HepG2 (cell line): Measurements from ENCODE around the gene TSNAXIP1. TPM values are rescaled to one million over a fixed set of nuclear protein-coding genes. Genes with fewer than 3 reads are reported as not detected.

Source experiments
- AGO2 ChIP-seq: fragments of 200-400 bp; formaldehyde crosslinking; optimal IDR thresholded peaks from 2 replicates; pipeline ENCODE3; 2017; ENCODE audit warnings: mild to moderate bottlenecking, low read depth, low read length, moderate library complexity
- DNMT1 ChIP-seq: sonication (generic); formaldehyde crosslinking; IDR thresholded peaks from 2 replicates; pipeline ENCODE4 v1.5.1; 2020; ENCODE audit warnings: mild to moderate bottlenecking, missing genetic modification reagents
- GMEB1 ChIP-seq: sonication (generic); formaldehyde crosslinking; IDR thresholded peaks from 2 replicates; pipeline ENCODE4 v1.5.1; 2020; ENCODE audit warnings: missing genetic modification reagents, mild to moderate bottlenecking, borderline replicate concordance
- HDAC6 ChIP-seq: fragments of 200-600 bp; sonication (generic); IDR thresholded peaks from 2 replicates; pipeline ENCODE4 v1.7.0; 2017; ENCODE audit warnings: mild to moderate bottlenecking, antibody characterized with exemption, low read length, low read depth
- MTA1 ChIP-seq: sonication (generic); formaldehyde crosslinking; IDR thresholded peaks from 2 replicates; pipeline ENCODE4 v1.4.0; 2020; ENCODE audit warnings: missing genetic modification reagents, mild to moderate bottlenecking, borderline replicate concordance
- PAX8 ChIP-seq: sonication (generic); formaldehyde crosslinking; IDR thresholded peaks from 2 replicates; pipeline ENCODE4 v1.8.0; 2022; ENCODE audit warnings: mild to moderate bottlenecking, missing genetic modification reagents, borderline replicate concordance
- RFX1 ChIP-seq: fragments of 450-650 bp; IDR thresholded peaks from 2 replicates; pipeline ENCODE4 v1.6.1; 2017
- RFXAP ChIP-seq: sonication (generic); formaldehyde crosslinking; IDR thresholded peaks from 2 replicates; pipeline ENCODE4 v1.4.0; 2020; ENCODE audit warnings: missing genetic modification reagents, borderline replicate concordance
- SOX5 ChIP-seq: IDR thresholded peaks from 2 replicates; pipeline ENCODE4 v1.6.1; 2016; ENCODE audit warnings: borderline replicate concordance
- SRY ChIP-seq: sonication (generic); formaldehyde crosslinking; IDR thresholded peaks from 2 replicates; pipeline ENCODE4 v1.8.0; 2022; ENCODE audit warnings: mild to moderate bottlenecking, missing genetic modification reagents
- STAT5B ChIP-seq: sonication (generic); formaldehyde crosslinking; IDR thresholded peaks from 2 replicates; pipeline ENCODE4 v1.4.0; 2020; ENCODE audit warnings: missing genetic modification reagents
- ZFX ChIP-seq: sonication (generic); formaldehyde crosslinking; IDR thresholded peaks from 2 replicates; pipeline ENCODE4 v1.4.0; 2020; ENCODE audit warnings: mild to moderate bottlenecking, low read depth, missing genetic modification reagents, moderate library complexity
- ZIK1 ChIP-seq: sonication (generic); formaldehyde crosslinking; IDR thresholded peaks from 2 replicates; pipeline ENCODE4 v1.5.0; 2020; ENCODE audit warnings: mild to moderate bottlenecking, low read depth, missing genetic modification reagents, borderline replicate concordance
- ZNF143 ChIP-seq: sonication (generic); formaldehyde crosslinking; IDR thresholded peaks from 2 replicates; pipeline ENCODE4 v1.4.0; 2020; ENCODE audit warnings: missing genetic modification reagents
- ZNF343 ChIP-seq: sonication (generic); formaldehyde crosslinking; IDR thresholded peaks from 2 replicates; pipeline ENCODE4 v1.4.0; 2020; ENCODE audit warnings: mild to moderate bottlenecking, missing genetic modification reagents
- ZNF605 ChIP-seq: sonication (generic); formaldehyde crosslinking; IDR thresholded peaks from 2 replicates; pipeline ENCODE4 v1.8.0; 2022; ENCODE audit warnings: mild to moderate bottlenecking, missing genetic modification reagents
- ZNF670 ChIP-seq: sonication (generic); formaldehyde crosslinking; IDR thresholded peaks from 2 replicates; pipeline ENCODE4 v1.8.0; 2022; ENCODE audit warnings: mild to moderate bottlenecking, missing genetic modification reagents, borderline replicate concordance
- ZNF709 ChIP-seq: sonication (generic); formaldehyde crosslinking; IDR thresholded peaks from 2 replicates; pipeline ENCODE4 v1.5.0; 2020; ENCODE audit warnings: mild to moderate bottlenecking, missing genetic modification reagents
- ZNF75D ChIP-seq: sonication (generic); formaldehyde crosslinking; IDR thresholded peaks from 2 replicates; pipeline ENCODE4 v1.8.1; 2023; ENCODE audit warnings: missing genetic modification reagents, mild to moderate bottlenecking, borderline replicate concordance
- ZNF784 ChIP-seq: sonication (generic); formaldehyde crosslinking; IDR thresholded peaks from 2 replicates; pipeline ENCODE4 v1.5.1; 2020; ENCODE audit warnings: missing genetic modification reagents, mild to moderate bottlenecking, borderline replicate concordance
- ZNF878 ChIP-seq: sonication (generic); formaldehyde crosslinking; IDR thresholded peaks from 2 replicates; pipeline ENCODE4 v1.8.1; 2023; ENCODE audit warnings: mild to moderate bottlenecking, missing genetic modification reagents, moderate library complexity
- ZNF883 ChIP-seq: sonication (generic); formaldehyde crosslinking; IDR thresholded peaks from 2 replicates; pipeline ENCODE4 v1.5.1; 2020; ENCODE audit warnings: mild to moderate bottlenecking, missing genetic modification reagents; ENCODE audit errors: not compliant biosample characterization
- ZNF891 ChIP-seq: sonication (generic); formaldehyde crosslinking; IDR thresholded peaks from 2 replicates; pipeline ENCODE4 v1.5.0; 2020; ENCODE audit warnings: mild to moderate bottlenecking, missing genetic modification reagents
- ZSCAN29 ChIP-seq: sonication (generic); formaldehyde crosslinking; conservative IDR thresholded peaks from 2 replicates; pipeline ENCODE4 v1.4.0; 2020; ENCODE audit warnings: mild to moderate bottlenecking, missing genetic modification reagents
- polyA plus RNA-seq, 8 experiments: library from polyadenylated mRNA; depleted of rRNA in 3 of 8; stranded (reverse) in 7 of 8; unstranded in 1 of 8; fragments of >200 nt; fragmentation: Illumina TruSeq in 4 of 8; extraction: Trizol in 4 of 8; gene quantifications; 2 replicates each; pipeline versions ENCODE4 v1.2.1 to v1.2.3, GENCODE V29; 2011 to 2016; ENCODE audit warnings: low read depth in 4 of 8, missing spikeins in 1 of 8, mixed read lengths in 1 of 8; ENCODE audit not compliant: insufficient read depth in 1 of 8
- total RNA-seq, 5 experiments: library from RNA; depleted of rRNA; stranded (reverse); fragments of >200 nt; fragmentation: Illumina TruSeq; extraction: Trizol; gene quantifications; 2 replicates each; pipeline ENCODE4 v1.2.3, GENCODE V29; 2016; ENCODE audit warnings: low read depth in 1 of 5
- TF ChIP-seq, protein P1 (sequence below): sonication (generic); formaldehyde crosslinking; IDR thresholded peaks from 2 replicates; pipeline ENCODE4 v1.4.0; 2020; ENCODE audit warnings: missing genetic modification reagents

The TSNAXIP1 gene
- total and polyA plus RNA-seq, 2 of the 13 experiments (the other 11 are each of a cell fraction or from before 2014, with no cell fraction given) = 0.37 to 0.86 TPM

DNA sequence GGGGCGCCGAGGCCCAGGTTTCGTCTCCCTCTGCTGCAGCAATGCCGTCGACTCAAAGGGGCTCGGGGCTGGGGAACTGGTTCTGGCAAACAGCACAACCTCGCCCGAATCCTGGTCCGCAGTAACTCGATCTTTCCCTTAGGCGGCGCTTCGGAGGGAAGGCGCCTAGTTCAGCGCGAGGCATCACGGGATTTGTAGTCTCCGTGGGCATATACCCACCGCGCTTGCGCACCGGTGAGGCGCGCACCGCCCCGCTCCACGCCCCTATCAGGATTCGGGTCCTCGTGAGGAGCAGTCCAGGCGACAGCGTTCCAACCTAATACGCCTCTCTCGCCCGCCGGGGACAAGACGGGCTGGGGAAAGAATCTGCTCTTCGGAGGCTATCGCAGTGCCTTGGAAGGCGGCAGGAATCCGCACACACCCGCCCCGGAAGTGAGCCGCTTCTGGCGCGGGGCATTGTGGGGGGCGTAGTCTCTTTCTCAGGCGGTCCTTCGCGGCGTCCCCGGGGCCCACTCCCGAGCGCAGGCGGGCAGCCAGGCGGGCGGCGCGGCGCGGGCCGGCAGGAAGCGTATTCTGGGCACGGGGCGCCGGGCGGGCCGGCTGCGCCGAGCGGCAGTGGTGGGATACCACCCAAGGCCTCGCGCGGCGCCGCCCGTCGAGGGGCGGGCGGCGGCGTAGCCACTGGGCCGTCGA is 35.3 kb downstream of the TSNAXIP1 start, which contains the start of gene THAP11 (continued):
- TF ChIP-seq GMEB1 (CRISPR knock-in tag) (peak; percentile 86), ZNF343 (CRISPR knock-in tag) (no peak), ZNF670 (CRISPR knock-in tag) (no peak; the same call in 1 of the 2 replicates), ZNF878 (CRISPR knock-in tag) (no peak), PAX8 (CRISPR knock-in tag) (no peak), ZNF75D (CRISPR knock-in tag) (no peak), AGO2 (no peak), ZNF883 (peak; percentile 72), STAT5B (CRISPR knock-in tag) (no peak), ZNF605 (CRISPR knock-in tag) (0 out of 2 replicates have a peak, but pooled peaks have one; percentile 5), MTA1 (CRISPR knock-in tag) (no peak), DNMT1 (CRISPR knock-in tag) (no peak), SRY (CRISPR knock-in tag) (peak; percentile 28; the same call in 1 of the 2 replicates), ZNF709 (peak; percentile 83; the same call in 1 of the 2 replicates), RFX1 (no peak), SOX5 (CRISPR knock-in tag) (peak; percentile 23; the same call in 1 of the 2 replicates), ZSCAN29 (CRISPR knock-in tag) (no peak), ZNF784 (peak; percentile 76; the same call in 1 of the 2 replicates), ZFX (CRISPR knock-in tag) (peak; percentile 89), RFXAP (CRISPR knock-in tag) (peak; percentile 9; the same call in 1 of the 2 replicates), HDAC6 (no peak), ZNF143 (CRISPR knock-in tag) (peak; percentile 93), ZIK1 (CRISPR knock-in tag) (no peak), ZNF891 (CRISPR knock-in tag) (peak; percentile 81; the same call in 1 of the 2 replicates)
- TF ChIP-seq, protein P1, sequence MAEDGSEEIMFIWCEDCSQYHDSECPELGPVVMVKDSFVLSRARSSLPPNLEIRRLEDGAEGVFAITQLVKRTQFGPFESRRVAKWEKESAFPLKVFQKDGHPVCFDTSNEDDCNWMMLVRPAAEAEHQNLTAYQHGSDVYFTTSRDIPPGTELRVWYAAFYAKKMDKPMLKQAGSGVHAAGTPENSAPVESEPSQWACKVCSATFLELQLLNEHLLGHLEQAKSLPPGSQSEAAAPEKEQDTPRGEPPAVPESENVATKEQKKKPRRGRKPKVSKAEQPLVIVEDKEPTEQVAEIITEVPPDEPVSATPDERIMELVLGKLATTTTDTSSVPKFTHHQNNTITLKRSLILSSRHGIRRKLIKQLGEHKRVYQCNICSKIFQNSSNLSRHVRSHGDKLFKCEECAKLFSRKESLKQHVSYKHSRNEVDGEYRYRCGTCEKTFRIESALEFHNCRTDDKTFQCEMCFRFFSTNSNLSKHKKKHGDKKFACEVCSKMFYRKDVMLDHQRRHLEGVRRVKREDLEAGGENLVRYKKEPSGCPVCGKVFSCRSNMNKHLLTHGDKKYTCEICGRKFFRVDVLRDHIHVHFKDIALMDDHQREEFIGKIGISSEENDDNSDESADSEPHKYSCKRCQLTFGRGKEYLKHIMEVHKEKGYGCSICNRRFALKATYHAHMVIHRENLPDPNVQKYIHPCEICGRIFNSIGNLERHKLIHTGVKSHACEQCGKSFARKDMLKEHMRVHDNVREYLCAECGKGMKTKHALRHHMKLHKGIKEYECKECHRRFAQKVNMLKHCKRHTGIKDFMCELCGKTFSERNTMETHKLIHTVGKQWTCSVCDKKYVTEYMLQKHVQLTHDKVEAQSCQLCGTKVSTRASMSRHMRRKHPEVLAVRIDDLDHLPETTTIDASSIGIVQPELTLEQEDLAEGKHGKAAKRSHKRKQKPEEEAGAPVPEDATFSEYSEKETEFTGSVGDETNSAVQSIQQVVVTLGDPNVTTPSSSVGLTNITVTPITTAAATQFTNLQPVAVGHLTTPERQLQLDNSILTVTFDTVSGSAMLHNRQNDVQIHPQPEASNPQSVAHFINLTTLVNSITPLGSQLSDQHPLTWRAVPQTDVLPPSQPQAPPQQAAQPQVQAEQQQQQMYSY (CRISPR knock-in tag) = 0 out of 2 replicates have a peak, but pooled peaks have one; percentile 58
